Mesenchymal stem cell (in vitro differentiated cells and primary cell): ENCODE results near the gene CCNDBP1.

Source experiments
- DNase-seq: peaks from one replicate; pipeline ENCODE4 v3.0.0-alpha.2; 2013
- H2AFZ ChIP-seq: one replicate; pipeline ENCODE4 v1.6.1; 2013; ENCODE audit warnings: low read depth, mild to moderate bottlenecking, control low read depth, inconsistent platforms, low read length, moderate library complexity
- H2AK5ac ChIP-seq: 2 replicates; pipeline ENCODE4 v1.6.1; 2013; ENCODE audit warnings: low read length, moderate library complexity, mild to moderate bottlenecking, inconsistent platforms; ENCODE audit not compliant: severe bottlenecking
- H2BK120ac ChIP-seq: one replicate; pipeline ENCODE4 v1.6.1; 2013; ENCODE audit warnings: low read depth, mild to moderate bottlenecking, inconsistent platforms, low read length, moderate library complexity
- H2BK12ac ChIP-seq, 2 experiments: one replicate each; pipeline ENCODE4 v1.6.1; 2013; ENCODE audit warnings: inconsistent platforms in 2 of 2, low read length in 2 of 2, mild to moderate bottlenecking in 2 of 2, moderate library complexity in 2 of 2, control low read depth in 1 of 2
- H2BK15ac ChIP-seq: one replicate; pipeline ENCODE4 v1.6.1; 2013; ENCODE audit warnings: mild to moderate bottlenecking, low read depth, inconsistent platforms; ENCODE audit not compliant: poor library complexity, severe bottlenecking
- H2BK5ac ChIP-seq: 2 replicates; pipeline ENCODE4 v1.6.1; 2013; ENCODE audit warnings: low read depth, mild to moderate bottlenecking, low read length, control low read depth, inconsistent platforms; ENCODE audit not compliant: poor library complexity, severe bottlenecking
- H3K14ac ChIP-seq, 2 experiments: one replicate each; pipeline ENCODE4 v1.6.1; 2013; ENCODE audit warnings: inconsistent platforms in 2 of 2, low read length in 2 of 2, control low read depth in 1 of 2, mild to moderate bottlenecking in 1 of 2, moderate library complexity in 1 of 2
- H3K18ac ChIP-seq, 2 experiments: one replicate each; pipeline ENCODE4 v1.6.1; 2013; ENCODE audit warnings: inconsistent platforms in 2 of 2, low read length in 2 of 2, control low read depth in 1 of 2, low read depth in 1 of 2, mild to moderate bottlenecking in 1 of 2
- H3K23ac ChIP-seq, 2 experiments: one replicate each; pipeline ENCODE4 v1.6.1; 2013; ENCODE audit warnings: inconsistent platforms in 2 of 2, low read length in 2 of 2, mild to moderate bottlenecking in 2 of 2, moderate library complexity in 2 of 2, control low read depth in 1 of 2
- H3K27ac ChIP-seq: 2 replicates; pipeline ENCODE4 v1.5.1; 2013; ENCODE audit warnings: mild to moderate bottlenecking, moderate library complexity, low read length, control low read depth, inconsistent platforms; ENCODE audit not compliant: poor library complexity, severe bottlenecking
- H3K27me3 ChIP-seq, 2 experiments: 2 replicates each; pipeline versions ENCODE4 v1.6.1 to v1.7.0; 2013; ENCODE audit warnings: low read length in 2 of 2, mild to moderate bottlenecking in 2 of 2, moderate library complexity in 2 of 2, control low read depth in 1 of 2, inconsistent platforms in 1 of 2; ENCODE audit not compliant: control insufficient read depth in 1 of 2, insufficient read depth in 1 of 2
- H3K36me3 ChIP-seq, 2 experiments: 2 replicates each; pipeline versions ENCODE4 v1.6.1 to v1.7.0; 2013; ENCODE audit warnings: low read length in 2 of 2, control low read depth in 1 of 2, inconsistent platforms in 1 of 2, low read depth in 1 of 2, mild to moderate bottlenecking in 1 of 2; ENCODE audit not compliant: insufficient read depth in 2 of 2, control insufficient read depth in 1 of 2
- H3K4ac ChIP-seq, 2 experiments: one replicate each; pipeline ENCODE4 v1.6.1; 2013; ENCODE audit warnings: inconsistent platforms in 2 of 2, low read length in 2 of 2, mild to moderate bottlenecking in 2 of 2, moderate library complexity in 2 of 2, control low read depth in 1 of 2, low read depth in 1 of 2
- H3K4me1 ChIP-seq: 2 replicates; pipeline ENCODE4 v1.6.1; 2013; ENCODE audit warnings: low read depth, low read length, control low read depth; ENCODE audit not compliant: control insufficient read depth, insufficient read depth
- H3K4me2 ChIP-seq: 2 replicates; pipeline ENCODE4 v1.6.1; 2013; ENCODE audit warnings: low read length, mild to moderate bottlenecking, inconsistent platforms; ENCODE audit not compliant: poor library complexity, severe bottlenecking
- H3K4me3 ChIP-seq, 2 experiments: 2 replicates each; pipeline versions ENCODE4 v1.5.1 to v1.7.0; 2013; ENCODE audit warnings: low read length in 2 of 2, mild to moderate bottlenecking in 2 of 2, control low read depth in 1 of 2, low read depth in 1 of 2; ENCODE audit not compliant: insufficient read depth in 1 of 2
- H3K79me1 ChIP-seq: replicated peaks from 2 replicates; pipeline ENCODE4 v1.6.1; 2013; ENCODE audit warnings: mild to moderate bottlenecking, control low read depth, low read length, inconsistent platforms; ENCODE audit not compliant: poor library complexity, severe bottlenecking
- H3K9ac ChIP-seq: 2 replicates; pipeline ENCODE4 v1.7.0; 2013; ENCODE audit warnings: mild to moderate bottlenecking, low read length, moderate library complexity
- H3K9me3 ChIP-seq: 2 replicates; pipeline ENCODE4 v1.7.0; 2013; ENCODE audit warnings: mild to moderate bottlenecking, low read length; ENCODE audit not compliant: control insufficient read depth
- H4K8ac ChIP-seq: one replicate; pipeline ENCODE4 v1.6.1; 2013; ENCODE audit warnings: inconsistent platforms, mild to moderate bottlenecking, low read length, moderate library complexity
- H4K91ac ChIP-seq: one replicate; pipeline ENCODE4 v1.6.1; 2013; ENCODE audit warnings: mild to moderate bottlenecking, low read length, inconsistent platforms
- WGBS: methylation state at CpG from one replicate; pipeline ENCODE4 v1.1.7; 2013; ENCODE audit warnings: mixed read lengths; 5-methylcytosine and 5-hydroxymethylcytosine counted together

The CCNDBP1 gene

GRCh38 chr15:43146184-43146583, 39.0 kb upstream of the CCNDBP1 start:
- H3K4me3 ChIP-seq: no peak overlapping the region
- H2BK120ac ChIP-seq: no peak overlapping the region
- no peak overlapping the region for H3K23ac ChIP-seq
- H3K27me3 ChIP-seq: no peaks in the 10 kb centered on the region
- no peaks in the 10 kb centered on the region for H3K79me1 ChIP-seq
- H3K4me2 ChIP-seq: no peak overlapping the region
- DNase-seq: no peak
- H2AFZ ChIP-seq: no peak overlapping the region
- H3K14ac ChIP-seq: no peak overlapping the region
- peaks cover 0 to 38% of the 10 kb centered on the region in 2 experiments for H3K36me3 ChIP-seq
- H2BK12ac ChIP-seq: no peak overlapping the region
- H3K4me1 ChIP-seq: no peaks in the 10 kb centered on the region
- no peak overlapping the region for H4K91ac ChIP-seq
- H2BK5ac ChIP-seq: no peak overlapping the region
- H4K8ac ChIP-seq: no peak overlapping the region
- no peak overlapping the region for H3K18ac ChIP-seq
- 100% methylated on average over 1 of the region's 5 CpGs for WGBS
- H3K9ac ChIP-seq: no peak overlapping the region
- no peak overlapping the region for H3K4ac ChIP-seq
- no peaks in the 10 kb centered on the region for H3K9me3 ChIP-seq
- no peak overlapping the region for H2BK15ac ChIP-seq
- H3K27ac ChIP-seq: no peak overlapping the region
- H2AK5ac ChIP-seq: no peak overlapping the region

- Histone ChIP-seq H3K23ac (no peak overlapping the region), H4K91ac (no peak overlapping the region), H3K27me3 (no peaks in the 10 kb centered on the region), H2BK120ac (no peak overlapping the region), H4K8ac (no peak overlapping the region), H3K14ac (no peak overlapping the region), H3K27ac (peak overlapping the region; percentile 2), H3K79me1 (no peaks in the 10 kb centered on the region), H2BK15ac (no peak overlapping the region), H2BK12ac (no peak overlapping the region), H3K4me3 (no peak overlapping the region), H3K4me2 (no peak overlapping the region), H3K9ac (peak overlapping the region; percentile 86), H3K9me3 (no peaks in the 10 kb centered on the region), H3K4me1 (no peaks in the 10 kb centered on the region), H2BK5ac (no peak overlapping the region), H3K36me3 (peaks cover 0 to 67% of the 10 kb centered on the region in 2 experiments), H2AFZ (no peak overlapping the region), H3K4ac (no peak overlapping the region), H3K18ac (no peak overlapping the region), H2AK5ac (no peak overlapping the region)
- 8% methylated on average over 3 of the region's 5 CpGs for WGBS
- peak; percentile 99 for DNase-seq
These were observed 34.8 kb upstream of the CCNDBP1 start for GRCh38 chr15:43150191-43150929.

GRCh38 chr15:43151688-43152087, 33.5 kb upstream of the CCNDBP1 start:
- Histone ChIP-seq H3K27me3 (no peaks in the 10 kb centered on the region), H3K14ac (no peak overlapping the region), H3K4me2 (no peak overlapping the region), H2BK12ac (no peak overlapping the region), H3K9ac (peak overlapping the region; percentile 86), H4K91ac (no peak overlapping the region), H3K23ac (no peak overlapping the region), H2BK5ac (no peak overlapping the region), H3K4me1 (no peaks in the 10 kb centered on the region), H3K79me1 (no peaks in the 10 kb centered on the region), H3K4me3 (no peak overlapping the region), H2BK120ac (no peak overlapping the region), H3K27ac (no peak overlapping the region), H3K9me3 (no peaks in the 10 kb centered on the region), H2BK15ac (no peak overlapping the region), H2AFZ (no peak overlapping the region), H3K4ac (no peak overlapping the region), H3K36me3 (peaks cover 0 to 67% of the 10 kb centered on the region in 2 experiments), H4K8ac (no peak overlapping the region), H3K18ac (no peak overlapping the region), H2AK5ac (no peak overlapping the region)
- DNase-seq: no peak
- no CpG with 5 or more reads among the region's 2 CpGs for WGBS

- no peak overlapping the region for H4K8ac ChIP-seq
- H2AFZ ChIP-seq: no peak overlapping the region
- DNase-seq: no peak
- no peaks in the 10 kb centered on the region for H3K27me3 ChIP-seq
- H3K4ac ChIP-seq: no peak overlapping the region
- no peak overlapping the region for H2AK5ac ChIP-seq
- no peak overlapping the region for H3K27ac ChIP-seq
- no peak overlapping the region for H3K4me3 ChIP-seq
- H3K36me3 ChIP-seq: peaks cover 0 to 62% of the 10 kb centered on the region in 2 experiments
- no peak overlapping the region for H3K23ac ChIP-seq
- no peaks in the 10 kb centered on the region for H3K79me1 ChIP-seq
- no peak overlapping the region for H2BK120ac ChIP-seq
- no peak overlapping the region for H3K14ac ChIP-seq
- H2BK12ac ChIP-seq: no peak overlapping the region
- no peaks in the 10 kb centered on the region for H3K9me3 ChIP-seq
- no peaks in the 10 kb centered on the region for H3K4me1 ChIP-seq
- no peak overlapping the region for H2BK5ac ChIP-seq
- no peak overlapping the region for H2BK15ac ChIP-seq
- H3K4me2 ChIP-seq: no peak overlapping the region
- H4K91ac ChIP-seq: no peak overlapping the region
- no peak overlapping the region for H3K18ac ChIP-seq
- H3K9ac ChIP-seq: no peak overlapping the region
These were observed 31.9 kb upstream of the CCNDBP1 start for GRCh38 chr15:43153269-43153668.
